CD4-positive, CD25-positive, alpha-beta regulatory T cell (primary cell): Measurements from ENCODE around the gene CXXC5. TPM values are rescaled to one million over a fixed set of nuclear protein-coding genes. Genes with fewer than 3 reads are reported as not detected.
A peak's percentile ranks its signal among the peaks of the same experiment; 100 is the strongest.

Experiments used
- ATAC-seq, 2 donors: fragments of 150-1000 bp; cut with Tn5 transposase; one replicate each; pipeline ENCODE4 v1.10.0; 2021; ENCODE audit warnings: low read depth in 2 of 2, moderate number of reproducible peaks in 2 of 2, moderate library complexity in 1 of 2
- DNase-seq, 3 donors: peaks; one replicate each; pipeline versions ENCODE4 v3.0.0 to v3.0.0-alpha.2; 2012 to 2022; ENCODE audit warnings: mixed read lengths in 1 of 3
- H3K27ac ChIP-seq: one replicate; pipeline ENCODE4 v1.7.0; 2013; ENCODE audit warnings: mild to moderate bottlenecking, low read length; ENCODE audit not compliant: insufficient read depth, poor library complexity, severe bottlenecking
- H3K27me3 ChIP-seq: one replicate; pipeline ENCODE4 v1.7.0; 2013; ENCODE audit warnings: low read length; ENCODE audit not compliant: control insufficient read depth, insufficient read depth
- H3K36me3 ChIP-seq: one replicate; pipeline ENCODE4 v1.7.0; 2013; ENCODE audit warnings: mild to moderate bottlenecking, low read length, moderate library complexity; ENCODE audit not compliant: control insufficient read depth, insufficient read depth
- H3K4me1 ChIP-seq: 2 replicates; pipeline ENCODE4 v1.7.0; 2013; ENCODE audit warnings: mild to moderate bottlenecking, low read length; ENCODE audit not compliant: insufficient read depth, control insufficient read depth, poor library complexity, severe bottlenecking
- H3K4me3 ChIP-seq: one replicate; pipeline ENCODE4 v1.7.0; 2013; ENCODE audit warnings: low read depth, mild to moderate bottlenecking, low read length, moderate library complexity
- H3K9me3 ChIP-seq, 2 experiments: 1 replicate in 1 of 2; 2 replicates in 1 of 2; pipeline ENCODE4 v1.7.0; 2013; ENCODE audit warnings: low read length in 2 of 2, mild to moderate bottlenecking in 1 of 2, moderate library complexity in 1 of 2; ENCODE audit not compliant: control insufficient read depth in 2 of 2
- H3K27ac Mint-ChIP-seq, 3 donors: one replicate each; pipeline ENCODE4 v1.8.0; 2020 to 2022; ENCODE audit warnings: mild to moderate bottlenecking in 3 of 3, mixed read lengths in 3 of 3, moderate library complexity in 2 of 3
- H3K27me3 Mint-ChIP-seq: one replicate; pipeline ENCODE4 v1.8.0; 2022; ENCODE audit warnings: mild to moderate bottlenecking, mixed read lengths
- H3K36me3 Mint-ChIP-seq: one replicate; pipeline ENCODE4 v1.8.0; 2020; ENCODE audit warnings: mixed read lengths
- H3K4me1 Mint-ChIP-seq, 4 donors: one replicate each; pipeline ENCODE4 v1.8.0; 2020 to 2022; ENCODE audit warnings: mixed read lengths in 4 of 4, mild to moderate bottlenecking in 1 of 4
- H3K4me3 Mint-ChIP-seq, 4 donors: one replicate each; pipeline ENCODE4 v1.8.0; 2020 to 2022; ENCODE audit warnings: mild to moderate bottlenecking in 4 of 4, mixed read lengths in 4 of 4, moderate library complexity in 3 of 4
- H3K9me3 Mint-ChIP-seq, 7 donors: one replicate each; pipeline ENCODE4 v1.8.0; 2020 to 2022; ENCODE audit warnings: mixed read lengths in 7 of 7, mild to moderate bottlenecking in 3 of 7, moderate library complexity in 2 of 7
- polyA plus RNA-seq, 4 donors: library from polyadenylated mRNA; unstranded; fragments of 300-500 nt; fragmentation: Illumina TruSeq; gene quantifications; one replicate each; pipeline ENCODE4 v1.2.3, GENCODE V29; 2021
- total RNA-seq: library from RNA; stranded (reverse); gene quantifications from one replicate; pipeline ENCODE4 v1.2.3, GENCODE V29; 2022

The CXXC5 gene
- total and polyA plus RNA-seq, 5 donors from 2014 or later, result 4.6 to 12.7 (median 8.0) TPM

DNA sequence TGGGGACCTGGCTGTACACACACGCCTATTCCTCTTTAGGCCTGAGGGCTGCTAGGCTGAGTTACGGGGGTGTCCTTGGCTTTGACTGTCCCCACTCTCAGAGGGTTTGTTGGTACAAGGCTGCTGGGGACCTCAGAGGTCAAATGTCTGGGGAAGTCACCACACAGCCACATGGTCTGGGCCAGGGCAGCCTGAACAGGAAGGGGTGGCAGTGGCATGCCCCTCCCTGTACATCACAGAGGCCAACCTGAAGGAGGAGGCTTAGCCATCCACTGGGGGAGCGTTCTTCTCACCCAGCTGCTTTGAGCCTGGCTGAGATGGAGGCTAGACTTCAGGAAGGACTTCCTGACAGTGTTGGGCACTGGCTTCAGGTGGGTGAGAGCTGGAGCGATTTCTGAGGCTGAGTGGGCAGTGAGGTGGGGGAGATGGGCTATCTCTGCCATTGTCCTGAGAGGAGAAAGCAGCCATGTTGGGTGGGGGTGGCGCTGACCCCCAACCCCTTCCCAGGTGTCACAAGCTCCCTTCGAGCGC, 36.3 kb downstream of the CXXC5 start:
- Histone ChIP-seq H3K27me3 (no peaks in the 10 kb centered on the region), H3K4me3 (no peak overlapping the region), H3K9me3 (no peaks in the 10 kb centered on the region), H3K27ac (no peak overlapping the region), H3K36me3 (no peaks in the 10 kb centered on the region), H3K4me1 (no peaks in the 10 kb centered on the region)
- no peak for DNase-seq
- H3K27ac Mint-ChIP-seq, result peak overlapping the region in 1 of 3 donors; percentile 63
- no peaks in the 10 kb centered on the region for H3K9me3 Mint-ChIP-seq
- H3K27me3 Mint-ChIP-seq, result no peaks in the 10 kb centered on the region
- peak in 1 of 2 donors; percentile 5 for ATAC-seq
- no peak overlapping the region for H3K4me3 Mint-ChIP-seq
- peaks cover 2% of the 10 kb centered on the region for H3K36me3 Mint-ChIP-seq
- H3K4me1 Mint-ChIP-seq, result peaks cover 0 to 8% (median 2%) of the 10 kb centered on the region in 4 donors

GRCh38 chr5:139684881-139685749, 37.0 kb downstream of the CXXC5 start:
- H3K9me3 ChIP-seq, result no peaks in the 10 kb centered on the region
- no peaks in the 10 kb centered on the region for H3K36me3 ChIP-seq
- H3K4me1 Mint-ChIP-seq, result peaks cover 0 to 8% (median 2%) of the 10 kb centered on the region in 4 donors
- ATAC-seq (no peak), DNase-seq (no peak)
- H3K27me3 Mint-ChIP-seq, result peaks cover 2% of the 10 kb centered on the region
- H3K36me3 Mint-ChIP-seq, result peaks cover 2% of the 10 kb centered on the region
- no peaks in the 10 kb centered on the region for H3K27me3 ChIP-seq
- no peak overlapping the region for H3K27ac Mint-ChIP-seq
- peaks cover 0 to 1% (median 0%) of the 10 kb centered on the region in 7 donors for H3K9me3 Mint-ChIP-seq
- H3K4me3 Mint-ChIP-seq, result no peak overlapping the region
- H3K4me1 ChIP-seq, result no peaks in the 10 kb centered on the region
- H3K4me3 ChIP-seq, result no peak overlapping the region
- H3K27ac ChIP-seq, result no peak overlapping the region

GRCh38 chr5:139685886-139686285, 37.7 kb downstream of the CXXC5 start:
- Mint-ChIP-seq H3K4me3 (no peak overlapping the region), H3K27ac (peak overlapping the region in 1 of 3 donors; percentile 29), H3K36me3 (peaks cover 2% of the 10 kb centered on the region), H3K9me3 (peaks cover 0 to 1% (median 0%) of the 10 kb centered on the region in 7 donors), H3K27me3 (peaks cover 4% of the 10 kb centered on the region), H3K4me1 (peaks cover 0 to 8% (median 2%) of the 10 kb centered on the region in 4 donors)
- DNase-seq, result no peak
- H3K4me1 ChIP-seq, result no peaks in the 10 kb centered on the region
- no peak overlapping the region for H3K4me3 ChIP-seq
- H3K27ac ChIP-seq, result no peak overlapping the region
- ATAC-seq, result no peak
- no peaks in the 10 kb centered on the region for H3K27me3 ChIP-seq
- no peaks in the 10 kb centered on the region for H3K36me3 ChIP-seq
- no peaks in the 10 kb centered on the region for H3K9me3 ChIP-seq

GRCh38 chr5:139686356-139686705, 38.2 kb downstream of the CXXC5 start:
- no peak overlapping the region for H3K4me3 Mint-ChIP-seq
- H3K27me3 Mint-ChIP-seq, result peaks cover 4% of the 10 kb centered on the region
- peaks cover 2% of the 10 kb centered on the region for H3K36me3 Mint-ChIP-seq
- peaks cover 0 to 8% (median 2%) of the 10 kb centered on the region in 4 donors for H3K4me1 Mint-ChIP-seq
- no peaks in the 10 kb centered on the region for H3K4me1 ChIP-seq
- H3K36me3 ChIP-seq, result no peaks in the 10 kb centered on the region
- no peaks in the 10 kb centered on the region for H3K9me3 ChIP-seq
- H3K4me3 ChIP-seq, result no peak overlapping the region
- no peak overlapping the region for H3K27ac ChIP-seq
- ATAC-seq, result no peak
- H3K9me3 Mint-ChIP-seq, result peaks cover 0 to 1% (median 0%) of the 10 kb centered on the region in 7 donors
- no peak for DNase-seq
- H3K27ac Mint-ChIP-seq, result peak overlapping the region in 1 of 3 donors; percentile 78
- no peaks in the 10 kb centered on the region for H3K27me3 ChIP-seq

GRCh38 chr5:139686706-139687441, 38.7 kb downstream of the CXXC5 start:
- Mint-ChIP-seq H3K9me3 (peaks cover 0 to 1% (median 0%) of the 10 kb centered on the region in 7 donors), H3K36me3 (peaks cover 2% of the 10 kb centered on the region), H3K4me1 (peaks cover 0 to 8% (median 2%) of the 10 kb centered on the region in 4 donors), H3K4me3 (no peak overlapping the region), H3K27me3 (peaks cover 9% of the 10 kb centered on the region), H3K27ac (peak overlapping the region in 1 of 3 donors; percentile 78)
- no peaks in the 10 kb centered on the region for H3K4me1 ChIP-seq
- no peak overlapping the region for H3K4me3 ChIP-seq
- H3K36me3 ChIP-seq, result no peaks in the 10 kb centered on the region
- no peaks in the 10 kb centered on the region for H3K27me3 ChIP-seq
- no peak for ATAC-seq
- H3K9me3 ChIP-seq, result no peaks in the 10 kb centered on the region
- no peak for DNase-seq
- H3K27ac ChIP-seq, result no peak overlapping the region

GRCh38 chr5:139687656-139688055, 39.5 kb downstream of the CXXC5 start:
- H3K27ac Mint-ChIP-seq, result no peak overlapping the region
- no peaks in the 10 kb centered on the region for H3K36me3 Mint-ChIP-seq
- H3K4me3 Mint-ChIP-seq, result no peak overlapping the region
- H3K4me1 ChIP-seq, result no peaks in the 10 kb centered on the region
- H3K36me3 ChIP-seq, result no peaks in the 10 kb centered on the region
- no peak overlapping the region for H3K27ac ChIP-seq
- no peak for ATAC-seq
- no peaks in the 10 kb centered on the region for H3K9me3 ChIP-seq
- peaks cover 0 to 8% (median 2%) of the 10 kb centered on the region in 4 donors for H3K4me1 Mint-ChIP-seq
- H3K27me3 Mint-ChIP-seq, result peaks cover 9% of the 10 kb centered on the region
- peaks cover 0 to 1% (median 0%) of the 10 kb centered on the region in 7 donors for H3K9me3 Mint-ChIP-seq
- no peak for DNase-seq
- H3K27me3 ChIP-seq, result no peaks in the 10 kb centered on the region
- no peak overlapping the region for H3K4me3 ChIP-seq

DNA sequence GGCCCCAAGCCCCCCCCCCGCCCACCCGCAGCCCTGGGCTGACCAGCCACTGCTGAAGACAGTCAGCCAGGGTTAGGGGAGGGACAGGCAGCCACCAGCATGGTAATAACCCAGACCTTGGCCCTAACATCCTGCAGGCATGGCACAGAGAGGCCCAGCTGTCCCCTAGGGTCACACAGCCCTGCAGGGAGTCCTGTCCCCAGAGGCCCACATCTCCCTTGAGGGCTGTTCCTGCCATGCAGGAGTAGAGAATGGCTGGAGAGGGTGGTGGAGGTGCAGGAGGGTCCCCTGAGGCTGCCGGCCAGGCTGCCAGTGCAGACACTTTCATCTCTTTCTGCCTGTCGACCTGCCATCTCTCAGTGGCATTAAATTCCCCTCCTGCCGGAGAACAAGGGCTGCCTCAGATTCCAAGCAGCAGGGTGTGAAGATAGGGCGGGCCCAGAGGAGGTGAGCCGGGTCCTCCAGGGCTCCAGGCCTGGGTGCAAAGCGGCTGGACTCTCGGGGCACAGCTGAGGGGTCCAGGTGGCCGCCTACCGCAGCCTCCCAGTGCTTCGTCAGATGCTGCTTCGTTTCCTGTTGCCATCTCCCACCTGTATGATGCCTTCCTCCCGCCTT, 40.0 kb downstream of the CXXC5 start:
- DNase-seq (no peak), ATAC-seq (no peak)
- peaks cover 0 to 1% (median 0%) of the 10 kb centered on the region in 7 donors for H3K9me3 Mint-ChIP-seq
- Histone ChIP-seq H3K27me3 (no peaks in the 10 kb centered on the region), H3K36me3 (no peaks in the 10 kb centered on the region), H3K27ac (no peak overlapping the region), H3K4me1 (no peaks in the 10 kb centered on the region), H3K4me3 (no peak overlapping the region), H3K9me3 (no peaks in the 10 kb centered on the region)
- no peaks in the 10 kb centered on the region for H3K36me3 Mint-ChIP-seq
- H3K27ac Mint-ChIP-seq, result no peak overlapping the region
- no peak overlapping the region for H3K4me3 Mint-ChIP-seq
- peaks cover 9% of the 10 kb centered on the region for H3K27me3 Mint-ChIP-seq
- peaks cover 0 to 8% (median 1%) of the 10 kb centered on the region in 4 donors for H3K4me1 Mint-ChIP-seq
